Activated T-helper 1 cell treated with anti-CD3 and anti-CD28 coated beads, Interleukin-12 subunit alpha, Interleukin-12 subunit beta, Interleukin-2, Interleukin-4 antibody, amounts not matched to agents 30 ng/mL and 10 ng/mL and 1 ng/mL, durations not matched to agents 14 hours and 24 hours and 36 hours (primary cell): Measurements from ENCODE around the gene RGL4. TPM values are rescaled to one million over a fixed set of nuclear protein-coding genes. Genes with fewer than 3 reads are reported as not detected.
"Not testable (repeated sequence)": the region's sequence is repeated elsewhere in the genome, so short reads cannot be mapped to it uniquely, and the experiment has no call there.

Source experiments
- DNase-seq: peaks from one replicate; pipeline ENCODE4 v3.0.0; 2021; ENCODE audit warnings: low spot score
- H3K27ac Mint-ChIP-seq: one replicate; pipeline ENCODE4 v1.8.0; 2021; ENCODE audit warnings: mild to moderate bottlenecking, mixed read lengths
- H3K27me3 Mint-ChIP-seq: one replicate; pipeline ENCODE4 v1.8.0; 2022; ENCODE audit warnings: mild to moderate bottlenecking, moderate library complexity, mixed read lengths; ENCODE audit not compliant: insufficient read depth
- H3K36me3 Mint-ChIP-seq: one replicate; pipeline ENCODE4 v1.8.0; 2021; ENCODE audit warnings: low read depth, mixed read lengths
- H3K4me1 Mint-ChIP-seq: one replicate; pipeline ENCODE4 v1.8.0; 2021; ENCODE audit warnings: low read depth, mixed read lengths
- H3K4me3 Mint-ChIP-seq: one replicate; pipeline ENCODE4 v1.8.0; 2021; ENCODE audit warnings: mild to moderate bottlenecking, moderate library complexity, mixed read lengths
- H3K9me3 Mint-ChIP-seq: one replicate; pipeline ENCODE4 v1.8.0; 2021; ENCODE audit warnings: mixed read lengths
- intact Hi-C: fragments of 100-400 bp; cut with micrococcal nuclease; formaldehyde crosslinking; loops from one replicate; pipeline ENCODE4 v1.15.1; 2024
- total RNA-seq: library from RNA; stranded (reverse); gene quantifications from 2 replicates; pipeline ENCODE4 v1.2.3, GENCODE V29; 2022

Gene RGL4
- total RNA-seq, 1 donor from 2014 or later: 11.7 TPM

- DNase-seq: no peak
- peaks cover 2% of the 10 kb centered on the region for H3K36me3 Mint-ChIP-seq
- H3K27me3 Mint-ChIP-seq: no peaks in the 10 kb centered on the region
- no peaks in the 10 kb centered on the region for H3K9me3 Mint-ChIP-seq
- peak overlapping the region; percentile 26 for H3K4me3 Mint-ChIP-seq
- intact Hi-C loops: no loop called here
- H3K27ac Mint-ChIP-seq: peak overlapping the region; percentile 26
- H3K4me1 Mint-ChIP-seq: peaks cover 17% of the 10 kb centered on the region
Measured at GRCh38 chr22:23673050-23673620, 17.7 kb upstream of the RGL4 start.

DNA sequence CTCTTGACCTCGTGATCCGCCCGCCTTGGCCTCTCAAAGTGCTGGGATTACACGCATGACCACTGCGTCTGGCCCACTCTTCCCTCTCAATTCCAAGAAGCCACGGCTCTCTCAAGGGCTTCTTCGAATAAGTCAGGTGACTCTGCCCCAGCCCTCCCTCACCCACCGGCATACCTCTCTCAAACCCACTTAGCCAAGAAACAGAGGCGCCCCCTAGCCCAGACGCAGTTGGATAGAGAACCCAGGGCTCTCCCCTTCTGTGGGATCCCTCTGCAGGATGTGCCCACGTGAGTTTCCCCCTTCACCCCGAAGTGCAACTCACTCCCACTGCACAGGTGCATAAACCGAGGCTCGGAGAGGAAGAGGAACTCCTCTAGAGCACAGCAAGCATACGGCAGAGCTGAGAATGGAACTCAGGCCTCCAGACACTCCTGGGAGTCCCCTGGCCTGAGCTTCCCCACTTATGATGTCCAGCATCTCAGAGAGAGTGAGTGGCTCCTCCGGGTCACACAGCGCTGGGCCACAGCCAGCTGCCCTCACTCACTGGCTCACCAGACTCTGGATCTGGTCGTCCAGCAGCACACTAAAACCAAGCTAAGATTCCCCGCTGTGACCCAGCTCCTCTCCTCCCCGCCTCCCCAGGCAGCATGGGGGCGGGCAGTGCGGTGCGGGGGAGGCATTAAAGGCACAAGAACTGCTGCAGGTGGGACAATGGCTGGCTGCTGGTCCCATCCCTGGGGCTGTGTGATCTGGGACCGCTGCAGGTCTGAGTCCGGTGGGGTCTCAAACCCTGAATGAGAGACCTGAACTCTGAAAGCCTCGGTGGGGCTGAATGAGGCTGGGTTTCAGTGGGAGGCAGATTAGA lies 16.8 kb upstream of the RGL4 start:
- intact Hi-C loops: no loop called here
- Mint-ChIP-seq H3K4me3 (no peak overlapping the region), H3K27ac (peak overlapping the region; percentile 70), H3K4me1 (peaks cover 17% of the 10 kb centered on the region), H3K36me3 (no peaks in the 10 kb centered on the region), H3K27me3 (no peaks in the 10 kb centered on the region), H3K9me3 (no peaks in the 10 kb centered on the region)
- no peak for DNase-seq

DNA sequence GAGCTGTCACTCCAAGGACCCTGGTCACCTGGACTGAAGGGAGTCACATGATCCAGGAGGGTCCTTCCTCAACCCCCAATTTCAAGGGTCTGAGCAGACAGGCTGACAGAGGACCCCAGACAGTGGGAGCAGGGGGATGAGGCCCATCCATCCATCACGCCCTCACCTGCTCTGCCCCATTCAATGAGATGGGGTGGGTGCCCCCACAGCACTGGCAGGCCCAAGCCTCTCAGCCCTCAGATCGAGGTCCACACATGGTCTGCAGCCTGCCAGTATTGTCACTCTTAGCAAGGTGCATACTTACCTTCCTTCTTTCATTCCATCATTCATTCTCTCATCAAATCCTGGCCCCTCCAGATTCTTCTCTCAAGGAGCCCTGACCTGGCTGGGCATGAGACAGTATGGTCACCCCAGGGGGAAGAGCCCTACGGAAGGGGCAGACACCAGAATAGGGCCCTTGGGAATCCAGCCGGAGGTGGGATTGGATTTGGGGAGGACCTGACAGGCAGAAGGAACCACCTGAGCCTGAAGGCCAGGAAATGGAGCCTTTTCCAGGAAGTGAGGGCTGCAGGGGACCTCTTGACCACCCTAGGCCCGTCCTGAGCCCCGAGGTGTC lies 15.8 kb upstream of the RGL4 start:
- intact Hi-C loops, DNase-seq, H3K27me3 Mint-ChIP-seq, H3K4me3 Mint-ChIP-seq, H3K9me3 Mint-ChIP-seq, H3K36me3 Mint-ChIP-seq: not testable (repeated sequence)
- Mint-ChIP-seq H3K4me1 (peaks cover 17% of the 10 kb centered on the region), H3K27ac (peak overlapping the region; percentile 34)

- Mint-ChIP-seq H3K4me3 (no peak overlapping the region), H3K9me3 (no peaks in the 10 kb centered on the region), H3K36me3 (peaks cover 3% of the 10 kb centered on the region), H3K27ac (no peak overlapping the region), H3K4me1 (peaks cover 17% of the 10 kb centered on the region), H3K27me3 (no peaks in the 10 kb centered on the region)
- intact Hi-C loops: no loop called here
- DNase-seq: no peak
Measured at GRCh38 chr22:23675502-23676415, 15.1 kb upstream of the RGL4 start.

DNA sequence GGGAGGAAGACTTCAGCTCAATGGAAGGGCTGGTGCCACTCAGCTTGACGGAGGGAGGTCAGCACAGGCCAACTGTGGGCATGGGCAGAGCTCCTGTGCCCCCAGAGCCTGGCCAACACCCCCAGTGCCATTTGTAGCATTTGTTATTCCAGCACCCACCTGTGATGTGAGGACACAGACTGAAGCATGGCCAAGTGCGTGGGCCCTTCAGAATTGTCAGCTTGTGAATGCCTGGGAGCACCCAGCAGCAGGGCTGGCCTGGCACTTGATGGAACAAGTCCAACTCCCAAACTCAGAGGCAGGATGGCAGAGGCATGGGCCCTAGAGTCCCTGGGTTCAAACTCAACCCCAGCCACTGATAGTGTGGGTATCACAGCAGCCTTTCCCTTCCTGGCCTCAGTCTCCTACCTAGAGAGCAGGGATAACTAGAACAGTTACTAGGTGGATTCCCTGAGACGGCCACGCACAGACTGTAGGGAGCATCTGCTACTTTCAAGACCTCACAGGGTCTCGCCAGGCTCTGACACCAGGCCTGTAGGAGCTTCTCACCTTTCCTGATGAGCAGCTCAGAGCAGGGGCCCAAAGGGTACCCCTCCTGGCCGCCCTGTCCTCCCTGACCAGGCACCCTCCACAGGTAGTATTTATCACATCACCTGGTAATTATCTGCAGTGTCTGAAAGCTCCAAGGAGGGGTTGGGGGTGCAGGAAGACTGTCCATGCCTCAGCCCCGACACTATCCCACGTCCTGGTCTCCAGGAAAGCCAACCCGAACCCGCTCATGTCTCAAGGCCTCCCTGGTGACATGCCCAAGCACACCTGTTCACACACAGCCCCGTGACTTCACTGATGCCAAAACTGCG lies 13.7 kb upstream of the RGL4 start:
- H3K4me3 Mint-ChIP-seq, H3K27me3 Mint-ChIP-seq, intact Hi-C loops, H3K36me3 Mint-ChIP-seq, H3K9me3 Mint-ChIP-seq, DNase-seq: not testable (repeated sequence)
- H3K4me1 Mint-ChIP-seq: peaks cover 17% of the 10 kb centered on the region
- peak overlapping the region; percentile 50 for H3K27ac Mint-ChIP-seq

GRCh38 chr22:23677701-23677995 lies 13.2 kb upstream of the RGL4 start:
- intact Hi-C loops: no loop called here
- DNase-seq: no peak
- Mint-ChIP-seq H3K4me1 (peaks cover 14% of the 10 kb centered on the region), H3K4me3 (no peak overlapping the region), H3K9me3 (no peaks in the 10 kb centered on the region), H3K27me3 (no peaks in the 10 kb centered on the region), H3K27ac (peak overlapping the region; percentile 50), H3K36me3 (peaks cover 5% of the 10 kb centered on the region)

GRCh38 chr22:23678133-23678532 lies 12.7 kb upstream of the RGL4 start:
- H3K36me3 Mint-ChIP-seq: peaks cover 7% of the 10 kb centered on the region
- no peak for DNase-seq
- intact Hi-C loops: no loop called here
- H3K4me1 Mint-ChIP-seq: peaks cover 9% of the 10 kb centered on the region
- no peak overlapping the region for H3K4me3 Mint-ChIP-seq
- no peaks in the 10 kb centered on the region for H3K27me3 Mint-ChIP-seq
- H3K9me3 Mint-ChIP-seq: no peaks in the 10 kb centered on the region
- H3K27ac Mint-ChIP-seq: no peak overlapping the region

GRCh38 chr22:23681026-23681809 lies 9.6 kb upstream of the RGL4 start:
- Mint-ChIP-seq H3K27ac (no peak overlapping the region), H3K36me3 (peaks cover 7% of the 10 kb centered on the region), H3K9me3 (no peaks in the 10 kb centered on the region), H3K27me3 (no peaks in the 10 kb centered on the region), H3K4me1 (peaks cover 6% of the 10 kb centered on the region), H3K4me3 (no peak overlapping the region)
- intact Hi-C loops: no loop called here
- DNase-seq: no peak

- intact Hi-C loops: no loop called here
- peaks cover 6% of the 10 kb centered on the region for H3K4me1 Mint-ChIP-seq
- H3K27me3 Mint-ChIP-seq: no peaks in the 10 kb centered on the region
- H3K27ac Mint-ChIP-seq: no peak overlapping the region
- H3K36me3 Mint-ChIP-seq: peaks cover 7% of the 10 kb centered on the region
- no peak overlapping the region for H3K4me3 Mint-ChIP-seq
- DNase-seq: no peak
- no peaks in the 10 kb centered on the region for H3K9me3 Mint-ChIP-seq
Measured at GRCh38 chr22:23682077-23682476, 8.7 kb upstream of the RGL4 start.

- H3K4me1 Mint-ChIP-seq: peaks cover 2% of the 10 kb centered on the region
- H3K27ac Mint-ChIP-seq: no peak overlapping the region
- H3K36me3 Mint-ChIP-seq: peaks cover 7% of the 10 kb centered on the region
- no peak for DNase-seq
- no peaks in the 10 kb centered on the region for H3K27me3 Mint-ChIP-seq
- intact Hi-C loops: no loop called here
- H3K4me3 Mint-ChIP-seq: no peak overlapping the region
- no peaks in the 10 kb centered on the region for H3K9me3 Mint-ChIP-seq
Measured at GRCh38 chr22:23682827-23683355, 7.9 kb upstream of the RGL4 start.

DNA sequence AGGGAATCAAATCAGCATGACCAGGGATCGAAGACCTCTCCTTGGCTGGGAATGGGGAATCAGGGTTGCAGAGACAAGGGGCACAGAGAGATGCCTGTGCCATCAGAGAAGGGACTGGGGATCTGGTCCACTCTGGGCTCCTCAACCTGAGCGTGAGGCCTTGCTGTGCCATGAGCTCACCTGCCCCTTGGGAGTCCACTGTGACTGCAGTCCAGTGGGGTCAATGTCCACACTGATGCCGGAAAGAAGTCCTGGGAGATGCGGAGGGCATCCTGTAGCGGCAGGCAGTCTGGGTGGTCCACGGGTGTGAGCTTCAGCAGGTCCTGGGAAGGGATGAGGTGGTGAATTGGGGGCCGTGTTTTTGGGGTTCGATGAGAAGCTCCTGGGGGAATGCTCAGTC lies 7.3 kb upstream of the RGL4 start:
- no peaks in the 10 kb centered on the region for H3K4me1 Mint-ChIP-seq
- no peak overlapping the region for H3K4me3 Mint-ChIP-seq
- H3K27me3 Mint-ChIP-seq: no peaks in the 10 kb centered on the region
- intact Hi-C loops: no loop called here
- no peak for DNase-seq
- no peaks in the 10 kb centered on the region for H3K9me3 Mint-ChIP-seq
- peaks cover 7% of the 10 kb centered on the region for H3K36me3 Mint-ChIP-seq
- H3K27ac Mint-ChIP-seq: no peak overlapping the region
